HL-60 (cell line): ENCODE results near the gene ARPC3.

Source experiments
- CTCF ChIP-seq: IDR thresholded peaks from one replicate; pipeline ENCODE4 v1.5.1; 2011; ENCODE audit warnings: low read length, control low read depth, inconsistent platforms; ENCODE audit not compliant: insufficient read depth
- GABPA ChIP-seq: IDR thresholded peaks from 2 replicates; pipeline ENCODE4 v1.6.1; 2012; ENCODE audit warnings: low read depth
- POLR2AphosphoS5 ChIP-seq: IDR thresholded peaks from 2 replicates; pipeline ENCODE4 v1.6.1; 2012; ENCODE audit warnings: low read depth
- REST ChIP-seq: IDR thresholded peaks from 2 replicates; pipeline ENCODE4 v1.6.1; 2012; ENCODE audit warnings: low read depth; ENCODE audit not compliant: insufficient replicate concordance
- SPI1 ChIP-seq: IDR thresholded peaks from 2 replicates; pipeline ENCODE4 v1.6.1; 2012; ENCODE audit warnings: low read depth, mild to moderate bottlenecking, borderline replicate concordance

- TF ChIP-seq CTCF (no peak), SPI1 (no peak), POLR2AphosphoS5 (no peak), REST (no peak), GABPA (no peak)
Measured at GRCh38 chr12:110421701-110422100, 28.4 kb downstream of the ARPC3 start.
